Measurements from ENCODE around the gene DYNC2LI1.

DYNC2LI1 gene

GRCh38 chr2:43851011-43851980 is 77.5 kb downstream of the DYNC2LI1 start:
- no peak overlapping the region for H3K4me3 ChIP-seq (ENCODE audit: low read depth, low read length)
- H3K27me3 ChIP-seq (ENCODE audit: control insufficient read depth, insufficient read depth, low read length), result peaks cover 4% of the 10 kb centered on the region; the same call in 1 of the 2 replicates
- no peaks in the 10 kb centered on the region for H3K36me3 ChIP-seq (ENCODE audit: control insufficient read depth, insufficient read depth, low read length)
- no peak overlapping the region for H3K9ac ChIP-seq (ENCODE audit: low read length)
- H3K27ac ChIP-seq (ENCODE audit: low read depth, low read length), result no peak overlapping the region
- no peaks in the 10 kb centered on the region for H3K9me3 ChIP-seq (ENCODE audit: control insufficient read depth, insufficient read depth, low read depth, low read length)
- no peaks in the 10 kb centered on the region for H3K4me1 ChIP-seq (ENCODE audit: control insufficient read depth, insufficient read depth, low read length)

- peaks cover 12% of the 10 kb centered on the region; the same call in 1 of the 2 replicates for H3K27me3 ChIP-seq (ENCODE audit: control insufficient read depth, insufficient read depth, low read length)
- H3K9ac ChIP-seq (ENCODE audit: low read length), result no peak overlapping the region
- H3K27ac ChIP-seq (ENCODE audit: low read depth, low read length), result no peak overlapping the region
- H3K4me3 ChIP-seq (ENCODE audit: low read depth, low read length), result no peak overlapping the region
- H3K4me1 ChIP-seq (ENCODE audit: control insufficient read depth, insufficient read depth, low read length), result no peaks in the 10 kb centered on the region
- H3K36me3 ChIP-seq (ENCODE audit: control insufficient read depth, insufficient read depth, low read length), result no peaks in the 10 kb centered on the region
- H3K9me3 ChIP-seq (ENCODE audit: control insufficient read depth, insufficient read depth, low read depth, low read length), result no peaks in the 10 kb centered on the region
Observed at GRCh38 chr2:43852196-43852730, 78.4 kb downstream of the DYNC2LI1 start.

- Histone ChIP-seq H3K36me3 (ENCODE audit: control insufficient read depth, insufficient read depth, low read length) (no peaks in the 10 kb centered on the region), H3K4me1 (ENCODE audit: control insufficient read depth, insufficient read depth, low read length) (no peaks in the 10 kb centered on the region), H3K9ac (ENCODE audit: low read length) (no peak overlapping the region), H3K9me3 (ENCODE audit: control insufficient read depth, insufficient read depth, low read depth, low read length) (no peaks in the 10 kb centered on the region), H3K27me3 (ENCODE audit: control insufficient read depth, insufficient read depth, low read length) (peaks cover 23% of the 10 kb centered on the region), H3K4me3 (ENCODE audit: low read depth, low read length) (no peak overlapping the region), H3K27ac (ENCODE audit: low read depth, low read length) (no peak overlapping the region)
Observed at GRCh38 chr2:43853141-43854081, 79.6 kb downstream of the DYNC2LI1 start.

- Histone ChIP-seq H3K9me3 (ENCODE audit: control insufficient read depth, insufficient read depth, low read depth, low read length) (no peaks in the 10 kb centered on the region), H3K27me3 (ENCODE audit: control insufficient read depth, insufficient read depth, low read length) (peaks cover 33% of the 10 kb centered on the region), H3K27ac (ENCODE audit: low read depth, low read length) (no peak overlapping the region), H3K4me3 (ENCODE audit: low read depth, low read length) (no peak overlapping the region), H3K4me1 (ENCODE audit: control insufficient read depth, insufficient read depth, low read length) (no peaks in the 10 kb centered on the region), H3K36me3 (ENCODE audit: control insufficient read depth, insufficient read depth, low read length) (no peaks in the 10 kb centered on the region), H3K9ac (ENCODE audit: low read length) (no peak overlapping the region)
Observed at GRCh38 chr2:43854671-43855070, 80.8 kb downstream of the DYNC2LI1 start.

- no peak overlapping the region for H3K4me3 ChIP-seq (ENCODE audit: low read depth, low read length)
- H3K27me3 ChIP-seq (ENCODE audit: control insufficient read depth, insufficient read depth, low read length), result peaks cover 36% of the 10 kb centered on the region
- no peaks in the 10 kb centered on the region for H3K36me3 ChIP-seq (ENCODE audit: control insufficient read depth, insufficient read depth, low read length)
- no peaks in the 10 kb centered on the region for H3K4me1 ChIP-seq (ENCODE audit: control insufficient read depth, insufficient read depth, low read length)
- H3K9me3 ChIP-seq (ENCODE audit: control insufficient read depth, insufficient read depth, low read depth, low read length), result no peaks in the 10 kb centered on the region
- no peak overlapping the region for H3K27ac ChIP-seq (ENCODE audit: low read depth, low read length)
- no peak overlapping the region for H3K9ac ChIP-seq (ENCODE audit: low read length)
Observed at GRCh38 chr2:43855292-43855691, 81.5 kb downstream of the DYNC2LI1 start.

Data from HUES6 (cell line).